Measurements from ENCODE around the gene VPS37B.

DNA sequence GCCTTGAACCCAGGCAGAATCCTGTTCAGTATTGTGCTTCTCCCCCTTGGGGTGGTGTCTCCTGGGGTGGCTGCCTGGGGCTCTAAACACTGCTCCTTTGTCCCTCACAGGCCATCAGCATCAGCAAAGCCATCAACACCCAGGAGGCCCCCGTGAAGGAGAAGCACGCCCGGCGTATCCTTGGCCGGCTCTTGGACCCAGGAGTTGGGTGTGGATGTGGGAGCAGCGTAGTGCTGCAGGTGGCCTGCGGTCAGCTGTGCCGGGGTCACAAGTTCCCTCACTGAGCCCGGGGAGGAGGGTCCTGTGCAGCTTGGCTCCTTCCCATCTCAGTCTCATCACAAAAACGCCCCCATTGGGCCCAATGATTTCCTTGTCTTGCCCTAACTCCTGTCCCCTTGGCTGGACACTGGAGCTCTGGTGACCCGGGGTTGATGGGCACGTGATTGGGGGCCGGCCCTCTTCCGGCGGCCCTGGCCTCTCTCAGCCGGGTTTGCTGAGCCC, 48.0 kb downstream of the VPS37B start:
- TF ChIP-seq, protein P1, sequence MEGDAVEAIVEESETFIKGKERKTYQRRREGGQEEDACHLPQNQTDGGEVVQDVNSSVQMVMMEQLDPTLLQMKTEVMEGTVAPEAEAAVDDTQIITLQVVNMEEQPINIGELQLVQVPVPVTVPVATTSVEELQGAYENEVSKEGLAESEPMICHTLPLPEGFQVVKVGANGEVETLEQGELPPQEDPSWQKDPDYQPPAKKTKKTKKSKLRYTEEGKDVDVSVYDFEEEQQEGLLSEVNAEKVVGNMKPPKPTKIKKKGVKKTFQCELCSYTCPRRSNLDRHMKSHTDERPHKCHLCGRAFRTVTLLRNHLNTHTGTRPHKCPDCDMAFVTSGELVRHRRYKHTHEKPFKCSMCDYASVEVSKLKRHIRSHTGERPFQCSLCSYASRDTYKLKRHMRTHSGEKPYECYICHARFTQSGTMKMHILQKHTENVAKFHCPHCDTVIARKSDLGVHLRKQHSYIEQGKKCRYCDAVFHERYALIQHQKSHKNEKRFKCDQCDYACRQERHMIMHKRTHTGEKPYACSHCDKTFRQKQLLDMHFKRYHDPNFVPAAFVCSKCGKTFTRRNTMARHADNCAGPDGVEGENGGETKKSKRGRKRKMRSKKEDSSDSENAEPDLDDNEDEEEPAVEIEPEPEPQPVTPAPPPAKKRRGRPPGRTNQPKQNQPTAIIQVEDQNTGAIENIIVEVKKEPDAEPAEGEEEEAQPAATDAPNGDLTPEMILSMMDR (IDR thresholded peaks at IDR 0.05), result no peak
- TF ChIP-seq POLR2A (IDR thresholded peaks at IDR 0.05), result no peak

Measured in transverse colon (tissue), 3 donors.